A549 (cell line): ENCODE measurements around the gene LARGE1. TPM values are rescaled to one million over a fixed set of nuclear protein-coding genes. Genes with fewer than 3 reads are reported as not detected.

ENCODE experiments used
- ATAC-seq, 2 experiments: fragments of 200-7000 bp in 1 of 2; fragments of >200 bp in 1 of 2; cut with Nextera tagmentation in 1 of 2; cut with Tn5 transposase in 1 of 2; 3 replicates each; pipeline versions ENCODE4 v1.8.0 to v1.9.1; 2018 to 2020; ENCODE audit warnings: mild to moderate bottlenecking in 1 of 2, moderate library complexity in 1 of 2
- CTCF ChIA-PET: fragments of 300-600 bp; sonication (Branson Sonifier 250); formaldehyde crosslinking; extraction: SDS; loops from one replicate; lab custom pipeline; 2021; ENCODE audit warnings: antibody characterized with exemption, inconsistent platforms; lab: Yijun Ruan, JAX
- POLR2A ChIA-PET: fragments of 350-600 bp; formaldehyde crosslinking; extraction: SDS; loops from one replicate; lab custom pipeline; 2021; ENCODE audit warnings: antibody characterized with exemption, inconsistent platforms; lab: Yijun Ruan, JAX
- DNase-seq, 2 experiments: peaks; one replicate each; pipeline versions ENCODE4 v3.0.0 to v3.0.0-alpha.2; 2011 to 2016; ENCODE audit warnings: low read depth in 1 of 2, low spot score in 1 of 2
- FAIRE-seq: peaks from 2 replicates; lab custom pipeline; 2011; peaks lifted over from hg19 to GRCh38; lab: Jason Lieb, UNC
- H3K27ac ChIP-seq, 2 experiments: fragments of >200 bp; sonication (Bioruptor Twin); formaldehyde crosslinking; 3 replicates each; pipeline ENCODE4 v1.5.1; 2016 to 2017
- H3K4me1 ChIP-seq: fragments of >200 bp; sonication (Bioruptor Twin); formaldehyde crosslinking; 3 replicates; pipeline ENCODE4 v1.6.1; 2016
- H3K4me2 ChIP-seq: fragments of >200 bp; sonication (Bioruptor Twin); formaldehyde crosslinking; 3 replicates; pipeline ENCODE4 v1.6.1; 2016
- H3K4me3 ChIP-seq: fragments of >200 bp; sonication (Bioruptor Twin); formaldehyde crosslinking; 3 replicates; pipeline ENCODE4 v1.5.1; 2016
- H3K9me3 ChIP-seq: fragments of >200 bp; sonication (Bioruptor Twin); formaldehyde crosslinking; 3 replicates; pipeline ENCODE4 v1.6.1; 2016
- CBX8 ChIP-seq: fragments of 200-600 bp; sonication (generic); IDR thresholded peaks from 2 replicates; pipeline ENCODE4 v1.6.1; 2016
- CEBPB ChIP-seq, 2 experiments: fragments of >200 bp in 1 of 2; sonication (Bioruptor Twin) in 1 of 2; formaldehyde crosslinking in 1 of 2; IDR thresholded peaks; 2 replicates each; pipeline ENCODE4 v1.6.1; 2012 to 2016
- CHD2 ChIP-seq: fragments of 150-350 bp; IDR thresholded peaks from 2 replicates; pipeline ENCODE4 v1.6.1; 2014; ENCODE audit warnings: low read length; ENCODE audit not compliant: partially characterized antibody
- EHF ChIP-seq: fragments of 250-450 bp; sonication (Bioruptor Pico); IDR thresholded peaks from 2 replicates; pipeline ENCODE4 v1.5.0; 2020; ENCODE audit warnings: mild to moderate bottlenecking
- ELK1 ChIP-seq: fragments of 150-350 bp; IDR thresholded peaks from 2 replicates; pipeline ENCODE4 v1.6.1; 2014; ENCODE audit warnings: low read depth, mild to moderate bottlenecking, low read length
- FOSB ChIP-seq: fragments of 250-450 bp; sonication (Bioruptor Pico); IDR thresholded peaks from 2 replicates; pipeline ENCODE4 v1.5.0; 2020; ENCODE audit warnings: mild to moderate bottlenecking, moderate library complexity
- FOSL2 ChIP-seq, 2 experiments: fragments of 450-650 bp in 1 of 2; fragments of >200 bp in 1 of 2; sonication (Bioruptor Twin) in 1 of 2; formaldehyde crosslinking; IDR thresholded peaks; 2 replicates each; pipeline versions ENCODE4 v1.5.0 to v1.6.1; 2016 to 2020; ENCODE audit warnings: mild to moderate bottlenecking in 1 of 2, moderate library complexity in 1 of 2
- HES2 ChIP-seq: fragments of >200 bp; sonication (Bioruptor Twin); formaldehyde crosslinking; IDR thresholded peaks from 2 replicates; pipeline ENCODE4 v1.6.1; 2016
- HEYL ChIP-seq: fragments of 250-450 bp; sonication (Bioruptor Pico); IDR thresholded peaks from 2 replicates; pipeline ENCODE4 v1.8.0; 2021; ENCODE audit warnings: mild to moderate bottlenecking, moderate library complexity
- HMGXB4 ChIP-seq: fragments of 250-450 bp; sonication (Bioruptor Pico); IDR thresholded peaks from 2 replicates; pipeline ENCODE4 v1.5.0; 2021; ENCODE audit warnings: mild to moderate bottlenecking, moderate library complexity, borderline replicate concordance
- HOXA7 ChIP-seq: fragments of 250-450 bp; sonication (Bioruptor Pico); IDR thresholded peaks from 2 replicates; pipeline ENCODE4 v1.5.0; 2020; ENCODE audit warnings: mild to moderate bottlenecking, moderate library complexity
- HOXB13 ChIP-seq: fragments of 250-450 bp; sonication (Bioruptor Pico); IDR thresholded peaks from 2 replicates; pipeline ENCODE4 v1.5.0; 2020; ENCODE audit warnings: low read depth, mild to moderate bottlenecking, moderate library complexity
- HOXB5 ChIP-seq: fragments of 250-450 bp; sonication (Bioruptor Pico); IDR thresholded peaks from 2 replicates; pipeline ENCODE4 v1.5.0; 2020; ENCODE audit warnings: mild to moderate bottlenecking, moderate library complexity
- JUN ChIP-seq, 2 experiments: fragments of >200 bp; sonication (Bioruptor Twin); formaldehyde crosslinking; IDR thresholded peaks; 2 replicates in 1 of 2; 3 replicates in 1 of 2; pipeline ENCODE4 v1.6.1; 2016 to 2017
- MAX ChIP-seq: IDR thresholded peaks from 2 replicates; pipeline ENCODE4 v1.6.1; 2012
- PBX3 ChIP-seq: IDR thresholded peaks from 2 replicates; pipeline ENCODE4 v1.6.1; 2012
- PHF8 ChIP-seq: fragments of 200-600 bp; sonication (generic); IDR thresholded peaks from 2 replicates; pipeline ENCODE4 v1.6.1; 2016; ENCODE audit warnings: low read depth, mild to moderate bottlenecking, antibody characterized with exemption, moderate library complexity, borderline replicate concordance
- POLR2AphosphoS2 ChIP-seq: conservative IDR thresholded peaks from 2 replicates; pipeline ENCODE4 v1.6.1; 2012; ENCODE audit warnings: low read length, improper control_type of control experiment, inconsistent platforms
- RCOR1 ChIP-seq: fragments of 150-350 bp; IDR thresholded peaks from 2 replicates; pipeline ENCODE4 v1.6.1; 2014; ENCODE audit warnings: antibody characterized with exemption, low read length, low read depth
- SMC3 ChIP-seq: fragments of >200 bp; sonication (Bioruptor Twin); formaldehyde crosslinking; IDR thresholded peaks from 3 replicates; pipeline ENCODE4 v1.6.1; 2018; ENCODE audit warnings: inconsistent platforms
- TFCP2L1 ChIP-seq: fragments of 250-450 bp; sonication (Bioruptor Pico); IDR thresholded peaks from 2 replicates; pipeline ENCODE4 v1.5.0; 2021; ENCODE audit warnings: mild to moderate bottlenecking
- USF2 ChIP-seq: fragments of 450-650 bp; IDR thresholded peaks from 2 replicates; pipeline ENCODE4 v1.6.1; 2014; ENCODE audit warnings: antibody characterized with exemption
- ZC3H11A ChIP-seq: fragments of 450-650 bp; IDR thresholded peaks from 2 replicates; pipeline ENCODE4 v1.6.1; 2014; ENCODE audit warnings: antibody characterized with exemption, mild to moderate bottlenecking
- ZNF302 ChIP-seq: fragments of 250-450 bp; sonication (Bioruptor Pico); IDR thresholded peaks from 2 replicates; pipeline ENCODE4 v1.9.0; 2021; ENCODE audit warnings: inconsistent platforms, mild to moderate bottlenecking, moderate library complexity
- whole genome bisulfite sequencing: methylation state at CpG from one replicate; pipeline ENCODE4 v1.1.6; 2017; ENCODE audit errors: missing lambda C conversion rate; 5-methylcytosine and 5-hydroxymethylcytosine counted together
- polyA plus RNA-seq, 4 experiments: library from polyadenylated mRNA; depleted of rRNA in 3 of 4; stranded (reverse); fragments of >200 nt; fragmentation: RNase III in 1 of 4; extraction: RNeasy Plus Mini Kit Qiagen cat#74134 plus additional on column Dnase treatment in 1 of 4; gene quantifications; 2 replicates in 3 of 4; 3 replicates in 1 of 4; pipeline ENCODE4 v1.2.3, GENCODE V29; 2011 to 2017

LARGE1 gene
- polyA plus RNA-seq, 2 of the 4 experiments (the other 2 are of a cell fraction) = 2.7 to 5.8 TPM

- WGBS = 65% methylated on average over 4 of the region's 5 CpGs
- no peaks in the 10 kb centered on the region for H3K4me1 ChIP-seq
- H3K9me3 ChIP-seq = no peaks in the 10 kb centered on the region
- FAIRE-seq = no peak
- no peak for DNase-seq
- no peak for ATAC-seq
- POLR2A ChIA-PET = no interaction called here
- no peak overlapping the region for H3K27ac ChIP-seq
- no peak for TF ChIP-seq HOXB13 (CRISPR knock-in tag)
- TF ChIP-seq RCOR1 = no peak
- no peak for TF ChIP-seq MAX
- TF ChIP-seq HMGXB4 = no peak
- no peak for TF ChIP-seq JUN (IDR thresholded peaks at IDR 0.05)
- no peak for TF ChIP-seq ZC3H11A
- no peak for TF ChIP-seq ELK1
- TF ChIP-seq POLR2AphosphoS2 = no peak
- TF ChIP-seq CBX8 = no peak
- no peak for TF ChIP-seq FOSL2 (IDR thresholded peaks at IDR 0.05)
- no peak for TF ChIP-seq FOSL2 (CRISPR knock-in tag; IDR thresholded peaks at IDR 0.05)
- TF ChIP-seq SMC3 = no peak
- no peak for TF ChIP-seq PHF8
- no peak for TF ChIP-seq HES2
- TF ChIP-seq EHF = no peak
- CTCF ChIA-PET = interaction anchor here (0.7 kb wide), 2 partner anchors 607 to 1242 kb away, joined by 3 to 6 read pairs; no protein-coding TSS in a partner anchor
- H3K4me3 ChIP-seq = no peak overlapping the region
- no peak overlapping the region for H3K4me2 ChIP-seq
Observed at GRCh38 chr22:33796494-33796893, 123.8 kb downstream of the LARGE1 start.

- ChIA-PET POLR2A (no interaction called here), CTCF (interaction anchor here (0.6 kb wide), 2 partner anchors 38 to 540 kb away, joined by 4 to 5 read pairs; no protein-coding TSS in a partner anchor)
- peaks cover 7% of the 10 kb centered on the region; the same call in 1 of the 3 replicates for H3K9me3 ChIP-seq
- TF ChIP-seq EHF = no peak
- no peak for TF ChIP-seq JUN (IDR thresholded peaks at IDR 0.05)
- TF ChIP-seq HOXB13 (CRISPR knock-in tag) = no peak
- TF ChIP-seq CEBPB (IDR thresholded peaks at IDR 0.05) = no peak
- TF ChIP-seq HEYL (CRISPR knock-in tag) = no peak
- TF ChIP-seq FOSB (CRISPR knock-in tag) = no peak
- TF ChIP-seq CHD2 = no peak
- no peak for TF ChIP-seq PBX3
- TF ChIP-seq TFCP2L1 (CRISPR knock-in tag) = no peak
- no peak for TF ChIP-seq ZNF302 (CRISPR knock-in tag)
- TF ChIP-seq FOSL2 (IDR thresholded peaks at IDR 0.05) = no peak
- no peak for TF ChIP-seq FOSL2 (CRISPR knock-in tag; IDR thresholded peaks at IDR 0.05)
- TF ChIP-seq CBX8 = no peak
- no peak for TF ChIP-seq HOXA7 (CRISPR knock-in tag)
- TF ChIP-seq PHF8 = no peak
- TF ChIP-seq USF2 = no peak
- TF ChIP-seq HOXB5 (CRISPR knock-in tag) = no peak
- no peak overlapping the region for H3K4me2 ChIP-seq
- no peaks in the 10 kb centered on the region for H3K4me1 ChIP-seq
- 71% methylated on average over 3 of the region's 3 CpGs for WGBS
- FAIRE-seq = no peak
- ATAC-seq = no peak
- DNase-seq = no peak
- no peak overlapping the region for H3K4me3 ChIP-seq
- no peak overlapping the region for H3K27ac ChIP-seq
Observed at GRCh38 chr22:33793475-33793874, 126.8 kb downstream of the LARGE1 start.
